H7 (cell line): ENCODE measurements around the gene RPA3. TPM values are rescaled to one million over a fixed set of nuclear protein-coding genes. Genes with fewer than 3 reads are reported as not detected.

Experiments used
- DNase-seq: peaks from one replicate; pipeline ENCODE4 v3.0.0; 2012
- H3K27me3 ChIP-seq: 2 replicates; pipeline ENCODE4 v1.6.0; 2011; ENCODE audit warnings: mild to moderate bottlenecking, low read length; ENCODE audit not compliant: control insufficient read depth, insufficient read depth
- H3K36me3 ChIP-seq: replicated peaks from 2 replicates; pipeline ENCODE4 v1.5.1; 2011; ENCODE audit warnings: low read length; ENCODE audit not compliant: control insufficient read depth, insufficient read depth
- H3K4me3 ChIP-seq: 2 replicates; pipeline ENCODE4 v1.5.1; 2011; ENCODE audit warnings: low read depth, mild to moderate bottlenecking, control low read depth, low read length, moderate library complexity; ENCODE audit not compliant: insufficient read depth
- total RNA-seq: library from RNA; depleted of rRNA; stranded (reverse); fragments of >200 nt; shearing (Covaris generic); gene quantifications from 2 replicates; pipeline ENCODE4 v1.2.3, GENCODE V29; 2014

Gene RPA3
- total RNA-seq, 1 experiment from 2014 or later: 59.9 TPM

DNA sequence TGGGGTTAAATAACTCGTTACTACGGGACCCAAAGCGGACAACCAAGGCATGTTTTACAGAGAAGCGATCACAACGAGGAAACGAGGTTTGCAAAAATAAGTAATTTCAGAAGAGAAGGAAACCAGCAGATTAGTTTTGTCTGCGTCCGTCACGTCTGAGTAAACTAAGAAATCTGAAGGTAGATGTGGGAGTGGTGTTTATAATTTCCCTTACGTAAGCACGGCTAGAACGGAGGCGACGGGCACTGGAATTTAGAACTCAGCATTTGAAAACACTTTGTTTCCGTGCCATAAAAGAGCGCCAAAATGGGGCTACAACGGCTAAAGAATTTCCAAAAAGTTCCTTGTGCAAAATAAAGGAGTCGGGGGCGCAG is 78.6 kb downstream of the RPA3 start:
- Histone ChIP-seq H3K4me3 (peak overlapping the region; percentile 71), H3K27me3 (no peaks in the 10 kb centered on the region), H3K36me3 (no peaks in the 10 kb centered on the region)
- no peak for DNase-seq

DNA sequence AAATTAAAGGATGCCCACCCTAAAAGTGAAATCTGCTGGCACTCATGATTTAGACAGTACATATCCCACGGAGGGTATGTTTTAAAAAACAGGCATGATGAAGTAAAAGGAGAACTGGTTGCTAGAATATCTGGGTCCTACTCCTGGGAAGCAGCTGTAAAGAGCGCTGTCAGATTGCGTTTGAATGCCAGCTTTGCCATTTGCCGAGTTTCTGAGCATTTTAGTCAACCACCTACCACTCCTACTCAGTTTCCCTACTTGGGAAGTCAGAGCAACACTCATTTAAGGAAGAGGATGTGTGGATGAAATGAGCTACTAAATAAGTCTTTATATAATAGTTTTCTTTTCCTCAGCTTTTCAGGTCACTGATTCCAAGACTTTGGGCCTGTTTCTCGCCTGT is 79.0 kb downstream of the RPA3 start:
- DNase-seq: no peak
- Histone ChIP-seq H3K4me3 (peak overlapping the region; percentile 71), H3K27me3 (no peaks in the 10 kb centered on the region), H3K36me3 (no peaks in the 10 kb centered on the region)

DNA sequence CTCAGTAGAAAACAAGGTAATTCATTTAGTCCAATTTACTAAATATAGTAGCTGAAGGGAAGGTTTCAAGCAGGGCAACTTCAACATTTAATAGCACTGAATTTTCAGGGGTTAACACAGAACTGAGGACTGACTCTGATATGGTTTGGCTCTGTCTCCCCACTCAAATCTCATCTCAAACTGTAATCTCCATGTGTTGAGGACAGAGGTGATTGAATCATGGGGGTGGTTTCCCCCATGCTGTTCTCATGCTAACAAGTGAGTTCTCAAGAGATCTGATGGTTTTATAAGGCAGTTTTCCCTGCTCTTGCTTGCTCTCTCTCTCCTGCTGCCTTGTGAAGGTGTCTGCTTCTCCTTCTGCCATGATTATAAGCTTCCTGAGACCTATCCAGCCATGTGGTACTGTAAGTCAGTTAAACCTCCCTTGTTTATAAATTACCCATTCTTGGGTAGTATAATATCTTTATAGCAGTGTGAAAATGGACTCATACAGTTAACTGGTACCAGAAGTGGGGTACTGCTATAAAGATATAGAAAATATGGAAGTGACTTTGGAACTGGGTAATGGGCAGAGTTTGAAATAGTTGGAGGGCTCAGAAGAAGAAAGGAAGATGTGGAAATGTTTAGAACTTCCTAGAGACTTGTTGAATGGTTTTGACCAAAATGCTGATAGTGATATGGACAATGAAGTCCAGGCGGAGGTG is 87.6 kb downstream of the RPA3 start:
- no peak for DNase-seq
- H3K36me3 ChIP-seq: no peaks in the 10 kb centered on the region
- H3K27me3 ChIP-seq: no peaks in the 10 kb centered on the region
- H3K4me3 ChIP-seq: no peak overlapping the region

DNA sequence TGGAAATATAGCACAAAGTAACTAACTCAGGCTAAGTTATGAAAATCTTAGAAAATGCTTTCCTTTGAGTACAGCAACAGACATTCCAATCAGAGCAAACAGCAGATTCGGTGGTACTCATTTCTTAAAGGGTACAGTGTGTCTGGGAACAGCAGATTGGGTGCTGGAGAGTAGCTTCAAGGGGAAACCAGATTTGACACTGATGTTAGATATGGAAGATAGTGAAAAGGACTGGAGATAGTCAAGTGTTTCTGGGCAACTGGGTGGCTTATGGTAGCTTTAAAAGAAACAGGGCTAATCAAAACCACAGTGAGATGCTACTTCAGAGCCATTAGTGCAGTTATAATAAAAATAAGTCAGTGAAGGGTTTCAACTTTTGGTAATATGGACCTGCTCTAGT is 89.9 kb downstream of the RPA3 start:
- no peak for DNase-seq
- Histone ChIP-seq H3K27me3 (no peaks in the 10 kb centered on the region), H3K4me3 (no peak overlapping the region), H3K36me3 (no peaks in the 10 kb centered on the region)

DNA sequence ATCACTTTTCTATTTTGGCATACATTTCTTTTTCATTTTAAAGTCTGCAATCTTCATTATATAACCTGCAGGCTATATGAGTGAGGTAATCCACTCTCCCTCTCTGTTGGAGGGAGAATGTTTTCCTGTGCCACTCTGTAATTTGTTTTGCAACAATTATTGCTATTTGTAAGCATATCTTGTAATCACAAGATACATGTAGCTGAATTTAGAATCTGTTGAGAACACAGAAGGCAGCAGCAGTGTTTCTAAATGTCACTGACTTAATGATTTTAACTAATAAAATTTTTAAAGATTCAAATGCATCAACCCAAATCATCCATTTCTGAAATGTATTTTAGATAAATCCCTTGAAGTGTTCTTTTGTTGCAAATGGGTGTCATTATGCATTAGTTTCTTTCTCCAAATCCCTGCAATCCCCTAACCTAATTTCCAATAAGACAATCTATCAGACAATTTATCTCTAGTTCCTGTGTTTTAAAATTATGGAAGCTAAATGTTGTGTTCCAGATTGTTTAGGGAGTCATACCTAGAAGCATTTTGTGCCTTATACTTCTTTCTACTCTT is 97.7 kb downstream of the RPA3 start:
- Histone ChIP-seq H3K36me3 (no peaks in the 10 kb centered on the region), H3K4me3 (no peak overlapping the region), H3K27me3 (no peaks in the 10 kb centered on the region)
- DNase-seq: no peak

DNA sequence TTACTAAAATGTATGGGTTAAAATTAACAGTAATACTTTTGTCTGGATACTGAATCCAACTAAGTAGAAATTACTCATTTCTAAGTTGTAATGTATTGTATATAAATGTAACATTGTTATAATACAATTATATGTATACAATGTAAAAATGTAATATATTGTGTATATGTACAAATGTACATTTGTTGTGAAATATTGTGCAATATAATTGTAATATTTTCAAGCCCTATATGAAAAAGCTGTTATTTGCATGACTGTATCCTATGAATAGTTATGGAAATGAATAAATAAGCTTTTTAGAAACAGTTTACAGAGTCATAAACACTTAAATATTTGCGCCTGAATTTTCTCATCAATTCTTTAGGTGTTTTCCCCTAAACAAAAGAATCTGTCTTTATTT is 98.2 kb downstream of the RPA3 start:
- DNase-seq: no peak
- Histone ChIP-seq H3K27me3 (no peaks in the 10 kb centered on the region), H3K4me3 (no peak overlapping the region), H3K36me3 (no peaks in the 10 kb centered on the region)

DNA sequence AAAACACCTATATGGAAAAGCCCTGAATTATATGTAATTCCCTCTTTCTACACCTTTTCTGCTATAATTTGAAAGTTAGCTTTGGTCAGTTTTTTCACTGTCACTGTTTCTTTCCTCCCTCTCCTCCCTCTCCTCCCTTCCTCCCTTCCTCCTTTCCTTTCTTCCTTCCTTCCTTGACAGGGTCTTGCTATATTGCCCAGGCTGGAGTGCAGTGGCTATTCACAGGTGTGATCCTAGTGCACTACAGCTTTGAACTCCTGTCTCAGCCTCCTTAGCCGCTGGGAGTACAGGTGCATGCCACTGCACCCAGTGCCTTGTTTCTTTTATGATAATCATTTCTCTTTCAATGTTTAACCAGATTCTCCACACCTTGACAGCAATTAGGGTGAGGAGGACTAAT is 100.0 kb downstream of the RPA3 start:
- DNase-seq: no peak
- Histone ChIP-seq H3K36me3 (no peaks in the 10 kb centered on the region), H3K27me3 (no peaks in the 10 kb centered on the region), H3K4me3 (no peak overlapping the region)

DNA sequence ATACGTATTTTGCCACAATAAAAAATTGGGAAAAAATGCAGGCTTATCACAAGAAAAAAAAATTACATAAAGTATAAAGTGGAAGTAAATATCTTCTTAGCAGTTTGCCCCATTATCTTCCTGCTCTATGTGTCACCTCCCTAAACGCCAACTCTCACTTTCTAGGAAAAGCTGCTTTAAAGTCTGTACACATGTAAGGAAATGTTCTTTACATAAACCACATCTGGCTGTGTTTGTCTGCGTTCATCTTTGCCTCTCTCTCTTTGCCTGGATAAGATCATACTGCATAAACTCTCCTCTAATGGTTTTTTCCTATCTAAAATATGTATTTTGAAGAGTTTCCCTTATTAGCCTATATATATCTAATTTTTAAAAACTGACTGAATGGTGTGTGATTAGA is 100.9 kb downstream of the RPA3 start:
- Histone ChIP-seq H3K36me3 (no peaks in the 10 kb centered on the region), H3K27me3 (no peaks in the 10 kb centered on the region), H3K4me3 (no peak overlapping the region)
- no peak for DNase-seq

DNA sequence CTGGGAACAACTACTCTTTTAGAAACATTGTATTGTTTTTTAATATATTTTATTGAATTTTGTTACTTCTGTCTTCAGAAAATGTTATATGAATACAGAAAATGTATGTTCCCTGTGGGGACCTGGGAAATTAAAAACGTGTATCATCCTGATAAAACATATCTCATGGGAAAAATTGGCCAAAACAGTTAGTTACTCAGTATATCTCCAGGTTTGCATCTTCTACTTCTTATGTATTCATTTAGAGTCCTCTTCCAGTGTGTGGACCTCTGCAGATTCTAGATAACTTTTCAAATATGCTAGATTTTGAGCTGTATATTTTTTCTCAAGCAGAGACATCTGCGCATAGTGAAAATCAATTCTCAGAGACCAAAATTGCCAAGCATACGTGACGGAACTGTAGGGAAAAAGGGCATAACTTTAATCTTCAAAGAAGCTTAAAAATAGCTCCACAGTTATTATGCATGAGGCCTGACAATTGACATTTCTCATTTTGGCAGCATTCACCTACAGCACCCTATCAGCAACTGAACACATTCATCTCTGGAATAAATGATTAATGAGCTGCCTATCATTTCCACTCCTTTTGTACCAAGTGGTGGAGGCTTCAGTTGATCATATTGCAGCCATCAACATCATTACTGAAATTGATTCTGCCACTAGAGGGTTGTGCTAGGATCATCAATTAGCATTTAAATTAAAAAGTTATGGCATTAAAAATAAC is 104.2 kb downstream of the RPA3 start:
- Histone ChIP-seq H3K27me3 (no peaks in the 10 kb centered on the region), H3K36me3 (no peaks in the 10 kb centered on the region), H3K4me3 (no peak overlapping the region)
- DNase-seq: no peak

DNA sequence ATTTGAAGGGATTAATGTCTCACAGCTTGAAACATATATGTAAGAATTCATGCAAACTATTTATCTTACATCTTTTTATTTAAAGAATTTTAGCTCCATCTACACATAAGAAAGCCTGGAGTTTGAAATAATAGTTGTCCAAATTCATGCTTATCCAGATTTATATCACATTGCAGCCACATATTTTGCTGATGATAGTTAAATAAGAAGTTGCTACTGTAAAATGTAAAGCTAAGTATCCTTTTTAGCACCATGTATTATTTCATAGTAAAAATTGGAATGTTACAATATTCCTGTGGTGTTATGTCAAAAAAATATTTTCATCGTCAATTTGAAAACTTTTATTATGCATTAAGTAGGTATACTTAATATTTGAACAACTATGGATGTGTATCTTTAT is 105.2 kb downstream of the RPA3 start:
- no peaks in the 10 kb centered on the region for H3K27me3 ChIP-seq
- no peak for DNase-seq
- no peak overlapping the region for H3K4me3 ChIP-seq
- H3K36me3 ChIP-seq: no peaks in the 10 kb centered on the region

DNA sequence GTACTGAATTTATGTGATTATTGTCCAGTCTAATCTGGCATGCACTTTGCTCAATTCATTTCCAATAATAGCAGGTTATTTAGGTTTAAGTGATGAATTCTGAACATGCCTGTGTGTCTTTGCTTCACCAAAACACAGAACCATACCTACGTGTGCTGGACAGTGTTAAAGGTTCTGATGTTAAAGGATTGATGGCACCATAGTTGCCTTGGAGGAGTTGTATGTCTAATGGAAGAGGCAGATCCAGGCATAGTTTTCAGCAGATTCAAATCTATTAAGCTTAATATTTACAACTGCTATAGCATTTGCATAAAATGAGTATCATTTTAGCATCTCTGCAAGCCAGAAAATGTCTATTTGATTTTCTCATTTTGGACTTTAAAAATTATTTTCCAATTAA is 105.9 kb downstream of the RPA3 start:
- Histone ChIP-seq H3K4me3 (no peak overlapping the region), H3K27me3 (no peaks in the 10 kb centered on the region), H3K36me3 (no peaks in the 10 kb centered on the region)
- no peak for DNase-seq

DNA sequence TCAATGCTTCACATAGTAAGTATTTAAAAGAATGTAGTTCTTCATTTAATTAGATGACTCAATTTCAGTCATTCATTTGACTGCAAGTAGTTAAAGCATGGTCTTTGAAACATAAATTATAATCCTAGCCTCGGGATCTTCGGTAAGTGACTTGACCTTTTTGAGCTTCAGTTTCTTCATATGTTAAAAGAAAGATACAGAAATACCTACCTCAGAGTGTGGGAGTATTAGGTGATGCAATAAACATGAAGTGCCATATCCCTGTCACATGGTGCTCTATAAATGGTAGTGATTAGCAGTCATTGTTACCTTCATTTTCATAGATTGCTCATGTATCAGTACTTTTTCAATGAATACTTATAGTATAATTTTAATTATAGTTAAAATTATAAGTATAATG is 109.1 kb downstream of the RPA3 start:
- peaks cover 3% of the 10 kb centered on the region; the same call in 1 of the 2 replicates for H3K36me3 ChIP-seq
- H3K4me3 ChIP-seq: no peak overlapping the region
- no peaks in the 10 kb centered on the region for H3K27me3 ChIP-seq
- no peak for DNase-seq

DNA sequence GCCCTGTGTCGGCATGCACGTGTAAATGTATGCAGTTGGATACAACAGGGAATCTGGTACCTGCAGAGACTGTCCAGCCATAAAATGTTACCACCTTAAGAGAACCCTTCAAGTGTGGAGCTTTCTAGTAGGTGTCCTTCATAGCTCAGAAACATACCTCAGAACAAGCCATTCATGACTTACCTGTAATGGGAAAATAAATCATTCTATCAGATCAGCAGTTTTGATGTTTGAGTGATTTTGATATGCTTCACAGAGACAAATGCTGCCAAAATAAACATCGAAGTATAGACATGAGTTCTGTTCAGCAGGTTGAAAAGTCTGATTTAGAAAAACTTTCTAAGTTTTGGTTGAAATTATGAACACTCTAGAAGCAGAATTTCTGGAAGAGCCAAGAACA is 111.4 kb downstream of the RPA3 start:
- DNase-seq: no peak
- Histone ChIP-seq H3K27me3 (no peaks in the 10 kb centered on the region), H3K36me3 (peaks cover 3% of the 10 kb centered on the region; the same call in 1 of the 2 replicates), H3K4me3 (no peak overlapping the region)

DNA sequence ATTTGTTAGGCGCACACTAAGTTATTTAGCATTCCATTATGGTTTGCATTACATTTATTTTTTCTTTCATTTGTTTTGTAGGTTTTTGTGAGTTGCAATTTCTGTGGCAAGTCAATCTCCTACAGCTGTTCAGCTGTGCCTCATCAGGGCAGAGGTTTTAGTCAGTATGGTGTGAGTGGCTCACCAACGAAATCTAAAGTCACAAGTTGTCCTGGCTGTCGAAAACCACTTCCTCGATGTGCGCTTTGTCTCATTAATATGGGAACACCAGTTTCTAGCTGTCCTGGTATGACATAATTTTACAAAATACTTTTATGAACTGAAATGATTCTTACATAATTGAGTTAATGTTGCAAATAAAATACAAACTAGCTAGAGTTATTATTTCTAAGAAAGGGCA is 122.2 kb downstream of the RPA3 start:
- DNase-seq: no peak
- H3K4me3 ChIP-seq: no peak overlapping the region
- H3K27me3 ChIP-seq: no peaks in the 10 kb centered on the region
- peaks cover 2% of the 10 kb centered on the region for H3K36me3 ChIP-seq

DNA sequence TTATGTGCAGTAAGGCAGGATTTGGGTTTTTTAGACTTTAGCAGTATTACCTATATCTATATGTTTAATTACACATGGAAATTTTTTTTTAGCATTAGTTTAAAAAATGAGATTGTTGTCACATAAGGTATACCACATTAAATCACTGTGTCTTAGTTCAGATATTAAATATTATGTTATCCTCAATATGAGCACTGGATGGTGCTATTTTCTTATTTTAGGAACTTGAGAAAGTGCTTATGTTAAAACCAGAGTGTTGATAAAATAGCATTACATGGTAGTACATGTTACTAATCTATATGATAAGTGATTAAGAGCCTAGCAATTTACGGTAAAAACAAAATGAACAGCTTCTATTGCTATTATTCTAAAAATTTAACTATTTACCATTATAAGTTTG is 123.0 kb downstream of the RPA3 start:
- no peak for DNase-seq
- no peak overlapping the region for H3K4me3 ChIP-seq
- H3K36me3 ChIP-seq: peaks cover 2% of the 10 kb centered on the region
- no peaks in the 10 kb centered on the region for H3K27me3 ChIP-seq
